Thyroid gland (tissue), 4 donors: ENCODE data around the gene GAL3ST2. TPM values are rescaled to one million over a fixed set of nuclear protein-coding genes. Genes with fewer than 3 reads are reported as not detected.
"Not testable (repeated sequence)": the region's sequence is repeated elsewhere in the genome, so short reads cannot be mapped to it uniquely, and the experiment has no call there.

ENCODE experiments used
- DNase-seq, 2 donors: peaks; one replicate each; pipeline ENCODE4 v3.0.0-alpha.2; 2019
- H3K27ac ChIP-seq, 3 donors: fragments of 200-600 bp; sonication (generic); 1 replicate in 2 of 3; 2 replicates in 1 of 3; pipeline ENCODE4 v1.5.1; 2016 to 2019; ENCODE audit warnings: mild to moderate bottlenecking in 1 of 3, moderate library complexity in 1 of 3
- H3K27me3 ChIP-seq: fragments of 200-600 bp; sonication (generic); one replicate; pipeline ENCODE4 v1.5.1; 2019
- H3K36me3 ChIP-seq, 2 donors: fragments of 200-600 bp; sonication (generic); one replicate each; pipeline ENCODE4 v1.5.1; 2016 to 2019
- H3K4me1 ChIP-seq, 2 donors: fragments of 200-600 bp; sonication (generic); one replicate each; pipeline ENCODE4 v1.5.1; 2017 to 2019
- H3K4me3 ChIP-seq, 3 donors: fragments of 200-600 bp; sonication (generic); replicated peaks in 1 of 3; 1 replicate in 2 of 3; 2 replicates in 1 of 3; pipeline ENCODE4 v1.5.1; 2016; ENCODE audit warnings: mild to moderate bottlenecking in 1 of 3
- H3K9me3 ChIP-seq: fragments of 200-600 bp; sonication (generic); one replicate; pipeline ENCODE4 v1.5.1; 2017
- CTCF ChIP-seq, 6 experiments: fragments of 200-600 bp in 3 of 6; fragments of 450-650 bp in 3 of 6; sonication (generic) in 3 of 6; IDR thresholded peaks; one replicate each; pipeline ENCODE4 v1.5.1; 2016 to 2019; ENCODE audit warnings: antibody characterized with exemption in 6 of 6, mild to moderate bottlenecking in 2 of 6, inconsistent platforms in 1 of 6, moderate library complexity in 1 of 6
- POLR2A ChIP-seq, 2 donors: fragments of 450-650 bp; IDR thresholded peaks; one replicate each; pipeline ENCODE4 v1.6.1; 2017; ENCODE audit warnings: antibody characterized with exemption in 2 of 2, mild to moderate bottlenecking in 2 of 2, moderate library complexity in 1 of 2
- WGBS, 2 donors: methylation state at CpG; one replicate each; pipeline ENCODE4 v1.1.5; 2017; 5-methylcytosine and 5-hydroxymethylcytosine counted together
- intact Hi-C: fragments of 100-400 bp; cut with DNase I; formaldehyde crosslinking; loops from one replicate; pipeline ENCODE4 v1.15.1; 2023
- total RNA-seq, 4 donors: library from RNA; depleted of rRNA; stranded (reverse); fragments of >200 nt; gene quantifications; one replicate each; pipeline ENCODE4 v1.2.3, GENCODE V29; 2016

Gene GAL3ST2
- total RNA-seq, 4 donors from 2014 or later, result not detected

DNA sequence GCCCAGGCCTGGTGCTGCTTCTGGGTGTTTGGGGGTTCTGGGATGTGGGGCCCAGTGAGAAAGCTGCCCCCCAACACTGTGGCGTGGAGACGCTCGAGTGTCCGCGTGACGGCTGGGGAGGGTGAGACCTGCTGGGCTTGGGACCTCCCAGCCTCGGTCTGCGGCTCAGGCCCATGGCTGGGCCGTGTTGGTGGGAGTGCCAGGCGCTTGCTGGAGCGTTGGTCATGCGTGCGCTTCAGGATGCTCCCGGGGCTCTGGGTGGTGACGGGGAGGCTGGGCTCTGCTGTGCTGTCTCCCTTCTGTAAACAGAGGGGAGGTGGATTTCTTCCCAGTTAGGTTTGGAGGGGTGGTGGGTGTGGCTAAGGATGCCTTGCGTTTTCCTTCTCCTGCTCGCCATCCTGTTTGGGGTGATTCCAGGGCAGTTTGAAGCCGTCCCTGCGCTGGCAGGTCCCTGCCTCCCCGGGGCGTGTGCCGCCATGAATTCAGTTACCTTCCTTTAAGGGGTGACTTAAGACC lies 606 bp downstream of the GAL3ST2 start:
- H3K4me1 ChIP-seq, result no peaks in the 10 kb centered on the region
- H3K9me3 ChIP-seq, result no peaks in the 10 kb centered on the region
- no peak overlapping the region for H3K4me3 ChIP-seq
- H3K36me3 ChIP-seq, result no peaks in the 10 kb centered on the region
- no peaks in the 10 kb centered on the region for H3K27me3 ChIP-seq
- no peak overlapping the region for H3K27ac ChIP-seq
- intact Hi-C loops, result no loop called here
- 63 to 73% methylated on average over 5 to 19 of the region's 22 CpGs for WGBS, 2 donors
- no peak for DNase-seq
- no peak for TF ChIP-seq POLR2A (IDR thresholded peaks at IDR 0.05)
- no peak for TF ChIP-seq CTCF (IDR thresholded peaks at IDR 0.05)

DNA sequence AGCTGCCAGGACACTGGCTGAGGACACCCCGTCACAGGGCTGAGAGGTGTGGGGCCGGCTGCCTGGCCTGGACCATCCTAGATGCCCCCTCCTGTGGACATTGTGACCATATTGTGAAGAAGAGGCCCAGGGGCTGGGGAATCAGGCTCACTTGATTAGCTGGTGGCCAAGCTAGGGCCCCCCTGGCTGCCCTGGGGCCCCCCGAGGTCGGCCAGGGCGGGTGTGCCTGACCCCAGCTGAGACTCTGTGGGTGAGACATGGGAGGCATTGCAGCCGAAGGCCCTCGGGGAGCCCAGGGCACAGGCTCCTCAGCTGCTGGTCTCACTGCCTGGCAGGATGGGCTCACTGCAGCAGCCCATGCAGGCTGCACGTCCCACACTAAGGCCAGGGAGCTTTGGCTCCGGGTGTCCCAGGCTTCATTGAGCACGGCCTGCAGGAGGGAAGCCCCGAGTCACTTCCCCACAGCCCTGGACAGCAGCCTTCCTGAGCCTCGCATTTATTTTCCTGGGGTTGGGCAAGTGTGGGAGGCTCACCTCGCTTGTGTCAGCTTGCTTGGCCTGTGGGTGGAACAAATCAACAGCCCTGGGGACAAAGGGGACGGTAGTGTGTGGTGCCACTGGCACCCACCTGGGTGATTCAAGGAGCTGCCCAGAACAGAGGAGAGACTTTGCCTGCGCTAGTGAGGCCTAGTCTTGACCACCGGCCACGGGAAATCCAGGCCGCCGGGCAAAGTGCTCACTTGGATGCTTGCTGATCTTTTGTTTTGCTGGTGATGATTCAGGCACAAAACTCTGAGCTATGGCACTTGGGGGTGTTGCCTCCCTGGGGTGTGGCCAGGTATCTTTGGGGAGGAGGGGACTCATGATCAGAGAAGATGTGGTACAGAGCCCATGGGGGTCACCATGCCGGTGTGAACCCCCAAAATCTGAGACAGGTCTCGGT lies 1.3 kb downstream of the GAL3ST2 start:
- Histone ChIP-seq H3K27ac (no peak overlapping the region), H3K4me3 (no peak overlapping the region), H3K27me3 (no peaks in the 10 kb centered on the region), H3K4me1 (no peaks in the 10 kb centered on the region), H3K36me3 (no peaks in the 10 kb centered on the region), H3K9me3 (no peaks in the 10 kb centered on the region)
- DNase-seq, result no peak
- WGBS, 2 donors, result 81 to 84% methylated on average over 14 to 15 of the region's 21 CpGs
- TF ChIP-seq POLR2A (IDR thresholded peaks at IDR 0.05) (no peak), CTCF (IDR thresholded peaks at IDR 0.05) (no peak)
- intact Hi-C loops, result no loop called here

- H3K27ac ChIP-seq, result no peak overlapping the region
- 84 to 85% methylated on average over 5 of the region's 5 CpGs for WGBS, 2 donors
- H3K4me1 ChIP-seq, result no peaks in the 10 kb centered on the region
- intact Hi-C loops, result no loop called here
- H3K9me3 ChIP-seq, result no peaks in the 10 kb centered on the region
- no peak for DNase-seq
- no peaks in the 10 kb centered on the region for H3K27me3 ChIP-seq
- TF ChIP-seq CTCF (IDR thresholded peaks at IDR 0.05) (no peak), POLR2A (IDR thresholded peaks at IDR 0.05) (no peak)
- H3K4me3 ChIP-seq, result no peak overlapping the region
- H3K36me3 ChIP-seq, result no peaks in the 10 kb centered on the region
Observed at GRCh38 chr2:241780939-241781569, 4.4 kb downstream of the GAL3ST2 start.

DNA sequence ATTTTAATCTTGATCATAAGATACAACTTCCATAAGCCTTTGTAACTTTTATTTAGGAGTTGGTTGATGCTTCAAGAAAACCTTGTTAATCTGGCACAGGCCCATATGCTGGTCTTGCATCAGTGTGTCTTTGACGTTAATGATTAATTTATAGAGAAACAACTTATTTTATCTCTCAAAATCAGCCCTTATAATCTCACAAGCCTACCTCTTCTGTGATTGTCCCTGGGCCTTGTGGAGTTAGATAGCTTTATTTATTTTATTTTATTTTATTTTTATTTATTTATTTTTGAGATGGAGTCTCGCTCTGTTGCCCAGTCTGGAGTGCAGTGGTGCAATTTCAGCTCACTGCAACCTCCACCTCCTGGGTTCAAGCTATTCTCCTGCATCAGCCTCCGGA lies 5.4 kb downstream of the GAL3ST2 start:
- H3K4me1 ChIP-seq, H3K27me3 ChIP-seq, H3K27ac ChIP-seq, intact Hi-C loops, H3K4me3 ChIP-seq, DNase-seq, H3K36me3 ChIP-seq, H3K9me3 ChIP-seq: not testable (repeated sequence)
- 88 to 92% methylated on average over 3 of the region's 3 CpGs for WGBS, 2 donors

DNA sequence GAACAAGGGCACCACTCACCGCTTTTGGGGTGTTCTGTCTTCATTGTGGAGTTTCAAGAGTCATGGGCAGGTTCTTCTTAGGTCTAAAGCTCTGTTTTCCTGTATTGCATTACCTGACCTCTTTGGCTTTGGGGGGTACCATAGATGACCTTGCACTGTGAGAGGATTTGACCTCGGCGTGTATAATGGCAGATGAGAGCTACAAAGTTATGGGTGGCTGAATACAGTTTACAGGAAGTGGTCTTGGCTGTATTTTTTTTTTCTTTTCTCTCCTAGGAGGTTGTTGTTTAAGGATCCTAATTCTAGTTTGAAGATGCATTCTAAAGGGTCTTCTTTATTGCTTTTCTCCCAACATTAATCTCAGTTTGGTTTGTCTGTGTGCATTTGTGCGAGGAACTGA lies 11.5 kb downstream of the GAL3ST2 start:
- no peak for DNase-seq
- intact Hi-C loops, result no loop called here
- Histone ChIP-seq H3K4me3 (no peak overlapping the region), H3K9me3 (no peaks in the 10 kb centered on the region), H3K36me3 (no peaks in the 10 kb centered on the region), H3K4me1 (no peaks in the 10 kb centered on the region), H3K27ac (no peak overlapping the region), H3K27me3 (no peaks in the 10 kb centered on the region)
- no peak for TF ChIP-seq POLR2A (IDR thresholded peaks at IDR 0.05)
- TF ChIP-seq CTCF (IDR thresholded peaks at IDR 0.05), result no peak
- 78 to 79% methylated on average over 4 of the region's 4 CpGs for WGBS, 2 donors
